Loucy (cell line): ENCODE measurements around the gene GFER.

ENCODE experiments used
- H2AFZ ChIP-seq: fragments of 200-600 bp; sonication (generic); 2 replicates; pipeline ENCODE4 v1.6.0; 2016; ENCODE audit warnings: antibody characterized with exemption, mild to moderate bottlenecking, low read length, moderate library complexity
- H3F3A ChIP-seq: fragments of 200-600 bp; 2 replicates; pipeline ENCODE4 v1.6.0; 2016; ENCODE audit warnings: antibody characterized with exemption, low read depth, mild to moderate bottlenecking
- H3K27me3 ChIP-seq: fragments of 200-600 bp; sonication (generic); 2 replicates; pipeline ENCODE4 v1.6.1; 2014; ENCODE audit warnings: low read length, mild to moderate bottlenecking; ENCODE audit not compliant: insufficient read depth, poor library complexity, severe bottlenecking
- H3K36me3 ChIP-seq: fragments of 200-600 bp; sonication (generic); 2 replicates; pipeline ENCODE4 v1.6.1; 2016; ENCODE audit warnings: low read length; ENCODE audit not compliant: insufficient read depth
- H3K4me1 ChIP-seq: fragments of 200-600 bp; sonication (generic); 2 replicates; pipeline ENCODE4 v1.5.1; 2014; ENCODE audit warnings: low read length, mild to moderate bottlenecking; ENCODE audit not compliant: insufficient read depth, poor library complexity, severe bottlenecking
- H3K4me2 ChIP-seq: fragments of 200-600 bp; sonication (generic); 2 replicates; pipeline ENCODE4 v1.6.0; 2014; ENCODE audit warnings: antibody characterized with exemption, low read length, low read depth, mild to moderate bottlenecking; ENCODE audit not compliant: poor library complexity, severe bottlenecking
- H3K4me3 ChIP-seq: fragments of 200-600 bp; sonication (generic); 2 replicates; pipeline ENCODE4 v1.5.1; 2014; ENCODE audit warnings: low read length, mild to moderate bottlenecking, mixed read lengths; ENCODE audit not compliant: poor library complexity, severe bottlenecking
- H3K79me2 ChIP-seq: fragments of 200-600 bp; sonication (generic); 2 replicates; pipeline ENCODE4 v1.6.1; 2014; ENCODE audit warnings: low read length; ENCODE audit not compliant: insufficient read depth
- H3K9ac ChIP-seq: fragments of 200-600 bp; sonication (generic); 2 replicates; pipeline ENCODE4 v1.6.0; 2014; ENCODE audit warnings: mild to moderate bottlenecking, low read depth, low read length, moderate library complexity; ENCODE audit not compliant: poor library complexity, severe bottlenecking
- H3K9me2 ChIP-seq: fragments of 200-600 bp; sonication (generic); replicated peaks from 2 replicates; pipeline ENCODE4 v1.6.1; 2016; ENCODE audit warnings: low read depth, low read length, mixed read lengths
- H3K9me3 ChIP-seq: fragments of 200-600 bp; sonication (generic); 2 replicates; pipeline ENCODE4 v1.6.1; 2014; ENCODE audit warnings: mild to moderate bottlenecking, antibody characterized with exemption, low read length, low read depth; ENCODE audit not compliant: insufficient read depth
- H4K20me1 ChIP-seq: fragments of 200-600 bp; sonication (generic); 2 replicates; pipeline ENCODE4 v1.6.0; 2014; ENCODE audit warnings: antibody characterized with exemption, low read length, mild to moderate bottlenecking; ENCODE audit not compliant: insufficient read depth, poor library complexity, severe bottlenecking
- EZH2phosphoT487 ChIP-seq: fragments of 200-600 bp; IDR thresholded peaks from 2 replicates; pipeline ENCODE4 v1.6.1; 2018; ENCODE audit warnings: antibody characterized with exemption, mild to moderate bottlenecking, moderate library complexity, borderline replicate concordance
- TF ChIP-seq, protein P1 (sequence below): fragments of 200-600 bp; sonication (generic); conservative IDR thresholded peaks from 2 replicates; pipeline ENCODE4 v1.5.1; 2014; ENCODE audit warnings: mild to moderate bottlenecking, antibody characterized with exemption, low read length

Gene GFER

DNA sequence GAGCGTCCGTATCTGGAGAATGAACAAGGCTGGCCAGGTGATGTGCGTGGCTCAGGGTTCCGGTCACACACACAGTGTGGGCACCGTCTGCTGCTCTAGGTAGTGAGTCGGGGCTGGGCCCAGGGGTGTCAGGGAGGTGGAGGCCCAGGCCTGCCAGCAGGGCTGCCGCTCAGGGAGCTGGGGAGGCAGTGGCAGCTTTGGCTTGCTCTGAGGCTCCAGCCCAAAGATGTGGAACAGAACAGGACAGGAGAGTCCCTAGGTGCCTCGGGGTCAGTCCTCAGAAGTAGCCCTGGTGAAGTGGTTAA lies 7.8 kb upstream of the GFER start:
- Histone ChIP-seq H3K36me3 (no peaks in the 10 kb centered on the region), H3K27me3 (no peaks in the 10 kb centered on the region), H3K4me1 (no peaks in the 10 kb centered on the region), H2AFZ (no peak overlapping the region), H3K79me2 (peaks cover 19% of the 10 kb centered on the region; the same call in 1 of the 2 replicates), H3F3A (peaks cover 2% of the 10 kb centered on the region; the same call in 1 of the 2 replicates), H3K9ac (no peak overlapping the region), H3K4me2 (no peak overlapping the region), H3K9me3 (no peaks in the 10 kb centered on the region), H3K4me3 (no peak overlapping the region), H4K20me1 (no peaks in the 10 kb centered on the region), H3K9me2 (no peaks in the 10 kb centered on the region)
- TF ChIP-seq, protein P1, sequence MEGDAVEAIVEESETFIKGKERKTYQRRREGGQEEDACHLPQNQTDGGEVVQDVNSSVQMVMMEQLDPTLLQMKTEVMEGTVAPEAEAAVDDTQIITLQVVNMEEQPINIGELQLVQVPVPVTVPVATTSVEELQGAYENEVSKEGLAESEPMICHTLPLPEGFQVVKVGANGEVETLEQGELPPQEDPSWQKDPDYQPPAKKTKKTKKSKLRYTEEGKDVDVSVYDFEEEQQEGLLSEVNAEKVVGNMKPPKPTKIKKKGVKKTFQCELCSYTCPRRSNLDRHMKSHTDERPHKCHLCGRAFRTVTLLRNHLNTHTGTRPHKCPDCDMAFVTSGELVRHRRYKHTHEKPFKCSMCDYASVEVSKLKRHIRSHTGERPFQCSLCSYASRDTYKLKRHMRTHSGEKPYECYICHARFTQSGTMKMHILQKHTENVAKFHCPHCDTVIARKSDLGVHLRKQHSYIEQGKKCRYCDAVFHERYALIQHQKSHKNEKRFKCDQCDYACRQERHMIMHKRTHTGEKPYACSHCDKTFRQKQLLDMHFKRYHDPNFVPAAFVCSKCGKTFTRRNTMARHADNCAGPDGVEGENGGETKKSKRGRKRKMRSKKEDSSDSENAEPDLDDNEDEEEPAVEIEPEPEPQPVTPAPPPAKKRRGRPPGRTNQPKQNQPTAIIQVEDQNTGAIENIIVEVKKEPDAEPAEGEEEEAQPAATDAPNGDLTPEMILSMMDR, result no peak
- TF ChIP-seq EZH2phosphoT487, result no peak

DNA sequence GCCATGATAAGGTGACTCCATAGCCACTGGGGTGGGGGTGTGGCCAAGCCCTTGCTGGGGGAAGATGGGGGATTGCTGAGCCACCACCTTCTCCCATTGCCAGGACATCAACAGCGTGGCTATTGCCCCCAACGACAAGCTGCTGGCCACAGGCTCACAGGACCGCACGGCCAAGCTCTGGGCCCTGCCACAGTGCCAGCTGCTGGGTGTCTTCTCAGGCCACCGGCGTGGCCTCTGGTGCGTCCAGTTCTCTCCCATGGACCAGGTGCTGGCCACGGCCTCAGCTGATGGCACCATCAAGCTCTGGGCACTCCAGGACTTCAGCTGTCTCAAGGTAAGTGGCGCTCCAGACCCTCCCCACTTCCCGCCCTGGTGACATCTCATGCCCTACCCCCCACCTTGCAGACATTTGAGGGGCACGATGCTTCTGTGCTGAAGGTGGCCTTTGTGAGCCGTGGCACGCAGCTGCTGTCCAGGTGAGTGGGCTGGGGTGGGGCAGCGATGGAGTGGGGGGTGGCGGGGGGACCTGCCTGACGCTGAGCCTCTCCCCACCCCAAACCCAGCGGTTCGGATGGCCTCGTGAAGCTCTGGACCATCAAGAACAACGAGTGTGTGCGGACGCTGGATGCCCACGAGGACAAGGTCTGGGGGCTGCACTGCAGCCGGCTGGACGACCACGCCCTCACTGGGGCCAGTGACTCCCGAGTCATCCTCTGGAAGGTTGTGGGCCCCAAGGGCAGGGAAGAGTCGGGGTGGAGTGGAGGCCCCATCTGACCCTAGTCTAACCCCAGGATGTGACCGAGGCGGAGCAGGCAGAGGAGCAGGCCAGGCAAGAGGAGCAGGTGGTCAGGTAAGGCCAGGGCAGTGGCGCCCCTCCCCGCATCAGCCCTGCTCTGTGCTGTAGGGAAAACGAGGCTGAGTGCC lies 6.8 kb upstream of the GFER start:
- Histone ChIP-seq H4K20me1 (no peaks in the 10 kb centered on the region), H3K9me2 (no peaks in the 10 kb centered on the region), H3K79me2 (peaks cover 16% of the 10 kb centered on the region; the same call in 1 of the 2 replicates), H3K9me3 (no peaks in the 10 kb centered on the region), H3K4me2 (no peak overlapping the region), H3K9ac (no peak overlapping the region), H3K4me1 (no peaks in the 10 kb centered on the region), H3F3A (no peaks in the 10 kb centered on the region), H3K36me3 (no peaks in the 10 kb centered on the region), H3K4me3 (no peak overlapping the region), H3K27me3 (no peaks in the 10 kb centered on the region), H2AFZ (no peak overlapping the region)
- TF ChIP-seq, protein P1, result no peak
- no peak for TF ChIP-seq EZH2phosphoT487

DNA sequence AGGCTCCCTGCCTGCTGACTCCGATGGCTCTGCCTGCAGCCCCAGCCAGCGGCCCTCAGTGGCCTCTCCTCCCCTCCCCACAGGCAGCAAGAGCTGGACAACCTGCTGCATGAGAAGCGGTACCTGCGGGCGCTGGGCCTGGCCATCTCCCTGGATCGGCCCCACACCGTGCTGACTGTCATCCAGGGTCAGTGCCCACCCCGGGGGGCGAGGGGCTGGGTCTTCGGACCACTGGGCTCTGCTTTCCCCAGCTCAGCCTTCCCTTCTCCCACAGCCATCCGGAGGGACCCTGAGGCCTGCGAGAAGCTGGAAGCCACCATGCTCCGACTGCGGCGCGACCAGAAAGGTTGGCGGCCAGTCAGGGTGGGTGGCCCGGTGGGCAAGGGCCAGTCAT lies 6.1 kb upstream of the GFER start:
- Histone ChIP-seq H3K4me1 (no peaks in the 10 kb centered on the region), H3K9ac (no peak overlapping the region), H3K36me3 (no peaks in the 10 kb centered on the region), H3K9me2 (no peaks in the 10 kb centered on the region), H4K20me1 (no peaks in the 10 kb centered on the region), H3K79me2 (peaks cover 10% of the 10 kb centered on the region; the same call in 1 of the 2 replicates), H3K27me3 (no peaks in the 10 kb centered on the region), H3K9me3 (no peaks in the 10 kb centered on the region), H3K4me3 (no peak overlapping the region), H3K4me2 (no peak overlapping the region), H3F3A (no peaks in the 10 kb centered on the region), H2AFZ (no peak overlapping the region)
- TF ChIP-seq, protein P1, result no peak
- no peak for TF ChIP-seq EZH2phosphoT487
